Activated CD4-positive, alpha-beta T cell treated with anti-CD3 and anti-CD28 coated beads, Interleukin-2, amount 10 ng/mL, durations not matched to agents 7 days and 5 days (primary cell): ENCODE measurements around the gene CERS6. TPM values are rescaled to one million over a fixed set of nuclear protein-coding genes. Genes with fewer than 3 reads are reported as not detected.

ENCODE experiments used
- CTCF ChIA-PET: fragments of 350-600 bp; sonication (Branson Sonifier 250); formaldehyde crosslinking; loops from one replicate; lab custom pipeline; 2021; ENCODE audit warnings: antibody characterized with exemption; lab: Charles Lee
- POLR2A ChIA-PET: fragments of 350-600 bp; sonication (Branson Sonifier 250); formaldehyde crosslinking; loops from one replicate; lab custom pipeline; 2021; ENCODE audit warnings: antibody characterized with exemption; lab: Charles Lee
- DNase-seq: peaks from one replicate; pipeline ENCODE4 v3.0.0-alpha.2; 2020
- H3K27ac Mint-ChIP-seq: one replicate; pipeline ENCODE4 v1.8.0; 2021; ENCODE audit warnings: mild to moderate bottlenecking, moderate library complexity, mixed read lengths
- H3K27me3 Mint-ChIP-seq: one replicate; pipeline ENCODE4 v1.8.0; 2021; ENCODE audit warnings: mixed read lengths
- H3K36me3 Mint-ChIP-seq: one replicate; pipeline ENCODE4 v1.8.0; 2021; ENCODE audit warnings: low read depth, mixed read lengths
- H3K4me1 Mint-ChIP-seq: one replicate; pipeline ENCODE4 v1.8.0; 2021; ENCODE audit warnings: mixed read lengths
- H3K4me3 Mint-ChIP-seq: one replicate; pipeline ENCODE4 v1.8.0; 2021; ENCODE audit warnings: mild to moderate bottlenecking, moderate library complexity, mixed read lengths
- H3K9me3 Mint-ChIP-seq: one replicate; pipeline ENCODE4 v1.8.0; 2021; ENCODE audit warnings: mixed read lengths
- total RNA-seq, 2 experiments: library from RNA; stranded (reverse); gene quantifications; one replicate each; pipeline ENCODE4 v1.2.3, GENCODE V29; 2021

The CERS6 gene
- total RNA-seq, 2 experiments from 2014 or later: 12.1 to 14.9 TPM

- H3K4me1 Mint-ChIP-seq: peaks cover 28% of the 10 kb centered on the region
- no peak for DNase-seq
- H3K36me3 Mint-ChIP-seq: peaks cover 2% of the 10 kb centered on the region
- H3K27me3 Mint-ChIP-seq: no peaks in the 10 kb centered on the region
- H3K4me3 Mint-ChIP-seq: no peak overlapping the region
- no peak overlapping the region for H3K27ac Mint-ChIP-seq
- peaks cover 6% of the 10 kb centered on the region for H3K9me3 Mint-ChIP-seq
- ChIA-PET POLR2A (no interaction called here), CTCF (interaction anchor here (0.8 kb wide), 1 partner anchor 14 kb away, joined by 5 read pairs; no protein-coding TSS in a partner anchor)
These were observed 74.0 kb downstream of the CERS6 start for GRCh38 chr2:168529900-168530561.

- H3K4me3 Mint-ChIP-seq: no peak overlapping the region
- POLR2A ChIA-PET: no interaction called here
- H3K4me1 Mint-ChIP-seq: peaks cover 29% of the 10 kb centered on the region
These were observed 75.0 kb downstream of the CERS6 start for GRCh38 chr2:168530982-168531622.

GRCh38 chr2:168534926-168535325 is 78.9 kb downstream of the CERS6 start:
- peaks cover 12% of the 10 kb centered on the region for H3K36me3 Mint-ChIP-seq
- H3K9me3 Mint-ChIP-seq: peaks cover 25% of the 10 kb centered on the region
- CTCF ChIA-PET: interaction anchor here (0.6 kb wide), 1 partner anchor 16 kb away, joined by 3 read pairs; no protein-coding TSS in a partner anchor
- H3K27me3 Mint-ChIP-seq: no peaks in the 10 kb centered on the region
- no peak for DNase-seq
- no peak overlapping the region for H3K4me3 Mint-ChIP-seq
- peaks cover 40% of the 10 kb centered on the region for H3K4me1 Mint-ChIP-seq
- no peak overlapping the region for H3K27ac Mint-ChIP-seq
- POLR2A ChIA-PET: no interaction called here

More at GRCh38 chr2:168530982-168531622, 75.0 kb downstream of the CERS6 start:
- Mint-ChIP-seq H3K27ac (no peak overlapping the region), H3K27me3 (no peaks in the 10 kb centered on the region), H3K36me3 (peaks cover 4% of the 10 kb centered on the region), H3K9me3 (peaks cover 6% of the 10 kb centered on the region)
- CTCF ChIA-PET: no interaction called here
- DNase-seq: no peak

- no peak overlapping the region for H3K4me3 Mint-ChIP-seq
- peaks cover 30% of the 10 kb centered on the region for H3K36me3 Mint-ChIP-seq
- POLR2A ChIA-PET: interaction anchor here (0.6 kb wide), 1 partner anchor 68 kb away, joined by 3 read pairs; no protein-coding TSS in a partner anchor
- peaks cover 43% of the 10 kb centered on the region for H3K9me3 Mint-ChIP-seq
- CTCF ChIA-PET: interaction anchor here (0.6 kb wide), 1 partner anchor 231 kb away, joined by 3 read pairs; no protein-coding TSS in a partner anchor
- DNase-seq: no peak
- peaks cover 30% of the 10 kb centered on the region for H3K4me1 Mint-ChIP-seq
- no peak overlapping the region for H3K27ac Mint-ChIP-seq
- no peaks in the 10 kb centered on the region for H3K27me3 Mint-ChIP-seq
These were observed 80.9 kb downstream of the CERS6 start for GRCh38 chr2:168536925-168537466.

GRCh38 chr2:168538133-168538532 is 82.1 kb downstream of the CERS6 start:
- peaks cover 30% of the 10 kb centered on the region for H3K4me1 Mint-ChIP-seq
- peaks cover 42% of the 10 kb centered on the region for H3K9me3 Mint-ChIP-seq
- H3K27ac Mint-ChIP-seq: no peak overlapping the region
- peaks cover 36% of the 10 kb centered on the region for H3K36me3 Mint-ChIP-seq
- no peak for DNase-seq
- ChIA-PET CTCF (interaction anchor here (0.6 to 1.2 kb wide), 2 partner anchors 37 to 208 kb away, joined by 3 to 4 read pairs; no protein-coding TSS in a partner anchor), POLR2A (no interaction called here)
- no peaks in the 10 kb centered on the region for H3K27me3 Mint-ChIP-seq
- H3K4me3 Mint-ChIP-seq: no peak overlapping the region

GRCh38 chr2:168538534-168538933 is 82.5 kb downstream of the CERS6 start:
- CTCF ChIA-PET: interaction anchor here (1.2 kb wide), 1 partner anchor 36 kb away, joined by 3 read pairs; no protein-coding TSS in a partner anchor
- peaks cover 42% of the 10 kb centered on the region for H3K9me3 Mint-ChIP-seq
- no peaks in the 10 kb centered on the region for H3K27me3 Mint-ChIP-seq
- no peak for DNase-seq
- POLR2A ChIA-PET: interaction anchor here (0.6 kb wide), 1 partner anchor 20 kb away, joined by 3 read pairs; no protein-coding TSS in a partner anchor
- H3K36me3 Mint-ChIP-seq: peaks cover 37% of the 10 kb centered on the region
- no peak overlapping the region for H3K4me3 Mint-ChIP-seq
- peaks cover 31% of the 10 kb centered on the region for H3K4me1 Mint-ChIP-seq
- H3K27ac Mint-ChIP-seq: no peak overlapping the region

- H3K36me3 Mint-ChIP-seq: peaks cover 35% of the 10 kb centered on the region
- no peak overlapping the region for H3K27ac Mint-ChIP-seq
- ChIA-PET CTCF (no interaction called here), POLR2A (no interaction called here)
- H3K27me3 Mint-ChIP-seq: no peaks in the 10 kb centered on the region
- peaks cover 19% of the 10 kb centered on the region for H3K4me1 Mint-ChIP-seq
- no peak for DNase-seq
- peaks cover 37% of the 10 kb centered on the region for H3K9me3 Mint-ChIP-seq
- H3K4me3 Mint-ChIP-seq: no peak overlapping the region
These were observed 83.9 kb downstream of the CERS6 start for GRCh38 chr2:168539945-168540344.

- peaks cover 35% of the 10 kb centered on the region for H3K36me3 Mint-ChIP-seq
These were observed 85.8 kb downstream of the CERS6 start for GRCh38 chr2:168541858-168542257.

GRCh38 chr2:168543037-168543436 is 87.0 kb downstream of the CERS6 start:
- no peaks in the 10 kb centered on the region for H3K27me3 Mint-ChIP-seq
- H3K36me3 Mint-ChIP-seq: peaks cover 38% of the 10 kb centered on the region
- peaks cover 11% of the 10 kb centered on the region for H3K4me1 Mint-ChIP-seq
- ChIA-PET POLR2A (no interaction called here), CTCF (interaction anchor here (1.6 kb wide), 1 partner anchor 8 kb away, joined by 3 read pairs; no protein-coding TSS in a partner anchor)
- DNase-seq: no peak
- no peak overlapping the region for H3K27ac Mint-ChIP-seq
- no peak overlapping the region for H3K4me3 Mint-ChIP-seq
- H3K9me3 Mint-ChIP-seq: peaks cover 34% of the 10 kb centered on the region

More at GRCh38 chr2:168541858-168542257, 85.8 kb downstream of the CERS6 start:
- Mint-ChIP-seq H3K27ac (no peak overlapping the region), H3K4me1 (peaks cover 16% of the 10 kb centered on the region), H3K27me3 (no peaks in the 10 kb centered on the region), H3K9me3 (peaks cover 39% of the 10 kb centered on the region), H3K4me3 (no peak overlapping the region)
- no peak for DNase-seq
- ChIA-PET POLR2A (no interaction called here), CTCF (interaction anchor here (1.1 to 1.6 kb wide), 2 partner anchors 9 to 139 kb away, joined by 3 read pairs; no protein-coding TSS in a partner anchor)

GRCh38 chr2:168543935-168544334 is 87.9 kb downstream of the CERS6 start:
- Mint-ChIP-seq H3K9me3 (peaks cover 28% of the 10 kb centered on the region), H3K4me3 (no peak overlapping the region), H3K27me3 (no peaks in the 10 kb centered on the region), H3K4me1 (peaks cover 11% of the 10 kb centered on the region), H3K36me3 (peaks cover 42% of the 10 kb centered on the region), H3K27ac (no peak overlapping the region)
- CTCF ChIA-PET: interaction anchor here (1.5 kb wide), 1 partner anchor 20 kb away, joined by 3 read pairs; no protein-coding TSS in a partner anchor
- POLR2A ChIA-PET: no interaction called here
- no peak for DNase-seq

GRCh38 chr2:168545439-168546082 is 89.5 kb downstream of the CERS6 start:
- DNase-seq: no peak
- ChIA-PET CTCF (interaction anchor here (1.5 kb wide), 1 partner anchor 21 kb away, joined by 3 read pairs; no protein-coding TSS in a partner anchor), POLR2A (no interaction called here)
- Mint-ChIP-seq H3K9me3 (peaks cover 18% of the 10 kb centered on the region), H3K4me1 (peaks cover 6% of the 10 kb centered on the region), H3K27me3 (no peaks in the 10 kb centered on the region), H3K27ac (no peak overlapping the region), H3K4me3 (no peak overlapping the region), H3K36me3 (peaks cover 37% of the 10 kb centered on the region)

GRCh38 chr2:168550670-168551069 is 94.6 kb downstream of the CERS6 start:
- no peak overlapping the region for H3K4me3 Mint-ChIP-seq
- no peak overlapping the region for H3K27ac Mint-ChIP-seq
- peaks cover 5% of the 10 kb centered on the region for H3K9me3 Mint-ChIP-seq
- no peaks in the 10 kb centered on the region for H3K27me3 Mint-ChIP-seq
- CTCF ChIA-PET: interaction anchor here (1.0 to 1.4 kb wide), 3 partner anchors 8 to 61 kb away, joined by 3 to 5 read pairs (median 3); no protein-coding TSS in a partner anchor
- DNase-seq: no peak
- H3K4me1 Mint-ChIP-seq: peaks cover 7% of the 10 kb centered on the region
- POLR2A ChIA-PET: no interaction called here
- H3K36me3 Mint-ChIP-seq: peaks cover 28% of the 10 kb centered on the region
